ENCODE data around the gene NFIC. TPM values are rescaled to one million over a fixed set of nuclear protein-coding genes. Genes with fewer than 3 reads are reported as not detected.

The NFIC gene
- total RNA-seq, 1 donor from 2014 or later = 194 TPM

DNA sequence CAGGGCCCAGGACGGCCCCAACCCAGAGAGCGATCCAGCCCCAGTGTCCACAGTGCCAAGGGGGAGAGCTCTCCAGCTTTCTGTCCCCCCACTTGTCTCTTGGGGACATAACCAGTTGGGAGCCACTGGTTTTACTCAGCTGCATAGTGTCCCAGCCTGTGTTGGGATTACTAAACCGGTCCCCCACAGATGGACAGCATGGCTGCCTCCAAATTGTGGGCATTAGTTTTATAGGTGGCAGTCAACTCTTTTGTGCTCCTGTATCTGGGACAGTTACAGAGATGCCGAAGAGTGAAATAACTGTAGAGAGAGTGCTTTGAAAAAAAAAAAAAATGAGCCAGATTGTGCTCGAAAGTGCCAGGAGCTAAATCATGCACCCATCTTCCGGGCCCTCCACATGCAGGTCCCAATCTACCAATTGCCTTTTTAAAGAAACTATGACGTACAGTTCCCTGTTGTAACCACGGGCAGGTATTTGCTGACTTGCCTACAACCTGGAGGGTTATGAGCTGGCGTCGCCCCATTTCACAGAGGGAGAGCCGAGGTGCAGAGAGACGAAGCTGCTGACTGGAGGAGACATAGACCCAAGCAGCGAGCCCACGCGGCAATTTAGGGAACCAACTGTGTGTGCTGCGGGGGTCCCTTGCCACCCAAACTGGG, 2.4 kb upstream of the NFIC start:
- TF ChIP-seq, protein P1, sequence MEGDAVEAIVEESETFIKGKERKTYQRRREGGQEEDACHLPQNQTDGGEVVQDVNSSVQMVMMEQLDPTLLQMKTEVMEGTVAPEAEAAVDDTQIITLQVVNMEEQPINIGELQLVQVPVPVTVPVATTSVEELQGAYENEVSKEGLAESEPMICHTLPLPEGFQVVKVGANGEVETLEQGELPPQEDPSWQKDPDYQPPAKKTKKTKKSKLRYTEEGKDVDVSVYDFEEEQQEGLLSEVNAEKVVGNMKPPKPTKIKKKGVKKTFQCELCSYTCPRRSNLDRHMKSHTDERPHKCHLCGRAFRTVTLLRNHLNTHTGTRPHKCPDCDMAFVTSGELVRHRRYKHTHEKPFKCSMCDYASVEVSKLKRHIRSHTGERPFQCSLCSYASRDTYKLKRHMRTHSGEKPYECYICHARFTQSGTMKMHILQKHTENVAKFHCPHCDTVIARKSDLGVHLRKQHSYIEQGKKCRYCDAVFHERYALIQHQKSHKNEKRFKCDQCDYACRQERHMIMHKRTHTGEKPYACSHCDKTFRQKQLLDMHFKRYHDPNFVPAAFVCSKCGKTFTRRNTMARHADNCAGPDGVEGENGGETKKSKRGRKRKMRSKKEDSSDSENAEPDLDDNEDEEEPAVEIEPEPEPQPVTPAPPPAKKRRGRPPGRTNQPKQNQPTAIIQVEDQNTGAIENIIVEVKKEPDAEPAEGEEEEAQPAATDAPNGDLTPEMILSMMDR (IDR thresholded peaks at IDR 0.05) = no peak

GRCh38 chr19:3364501-3364858, 1.9 kb upstream of the NFIC start:
- H3K9me3 ChIP-seq = no peaks in the 10 kb centered on the region
- no peaks in the 10 kb centered on the region for H3K27me3 ChIP-seq
- H3K4me3 ChIP-seq = no peak overlapping the region
- peaks cover 14 to 27% of the 10 kb centered on the region in 2 donors for H3K4me1 ChIP-seq
- no peaks in the 10 kb centered on the region for H3K36me3 ChIP-seq
- peak overlapping the region; percentile 100 for H3K27ac ChIP-seq
- intact Hi-C loops (cut with DNase I) = no loop called here
- DNase-seq (ENCODE audit: low spot score in 2 of 2) = no peak
- TF ChIP-seq, protein P1 (IDR thresholded peaks at IDR 0.05) = no peak

More for the DNA sequence above, 2.4 kb upstream of the NFIC start:
- no peaks in the 10 kb centered on the region for H3K27me3 ChIP-seq
- H3K4me3 ChIP-seq = no peak overlapping the region
- H3K9me3 ChIP-seq = no peaks in the 10 kb centered on the region
- no peak for DNase-seq (ENCODE audit: low spot score in 2 of 2)
- intact Hi-C loops (cut with DNase I) = no loop called here
- no peaks in the 10 kb centered on the region for H3K36me3 ChIP-seq
- peaks cover 14 to 27% of the 10 kb centered on the region in 2 donors for H3K4me1 ChIP-seq
- H3K27ac ChIP-seq = peak overlapping the region; percentile 44 to 100

DNA sequence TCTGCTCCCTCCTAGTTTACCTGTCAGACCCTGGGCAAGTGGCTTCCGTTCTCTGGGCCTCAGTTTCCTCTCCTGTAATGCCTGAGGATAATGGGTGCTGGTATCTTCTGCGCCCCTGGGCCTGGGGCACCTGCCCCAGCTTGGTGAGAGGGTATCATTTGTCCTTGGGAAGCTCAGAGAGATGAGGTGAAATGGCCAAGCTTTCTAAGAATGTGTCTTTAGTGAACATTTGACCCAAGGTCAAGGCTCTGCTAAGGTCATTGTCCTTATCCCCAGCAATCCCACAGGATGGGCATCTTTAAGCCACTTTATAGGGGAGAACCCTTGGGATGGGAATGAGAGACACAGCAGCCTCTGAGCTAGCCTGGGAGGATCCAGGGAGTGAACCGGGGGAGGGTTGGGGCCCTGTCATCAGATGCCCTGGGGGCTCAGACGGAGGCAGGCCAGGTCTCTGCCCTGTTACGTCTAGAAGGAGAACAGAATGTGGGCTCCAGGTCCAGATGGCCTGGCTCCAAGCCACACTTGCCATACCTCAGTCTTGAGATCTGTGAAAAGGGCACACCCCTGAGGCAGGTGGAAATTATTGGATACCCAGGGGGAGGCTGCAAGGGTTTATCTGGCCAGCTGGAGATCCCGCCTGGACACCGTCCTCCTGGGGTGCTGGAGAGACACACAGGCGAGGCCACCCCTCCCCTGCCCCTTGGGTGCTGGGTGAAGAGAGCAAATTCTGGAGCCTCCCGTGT, 1.1 kb upstream of the NFIC start:
- peak in 1 of 2 donors; percentile 82 for DNase-seq (ENCODE audit: low spot score in 2 of 2)
- TF ChIP-seq, protein P1 (IDR thresholded peaks at IDR 0.05) = no peak
- no peaks in the 10 kb centered on the region for H3K9me3 ChIP-seq
- H3K27me3 ChIP-seq = no peaks in the 10 kb centered on the region
- H3K27ac ChIP-seq = peak overlapping the region; percentile 100
- intact Hi-C loops (cut with DNase I) = loop anchor here (5.0 kb wide), 1 partner anchor 87 kb away; no protein-coding TSS in a partner anchor
- H3K36me3 ChIP-seq = no peaks in the 10 kb centered on the region
- H3K4me1 ChIP-seq = peaks cover 14 to 34% of the 10 kb centered on the region in 2 donors
- peak overlapping the region; percentile 99 for H3K4me3 ChIP-seq

GRCh38 chr19:3366753-3367627, 607 bp downstream of the NFIC start:
- H3K9me3 ChIP-seq = no peaks in the 10 kb centered on the region
- peaks cover 12 to 28% of the 10 kb centered on the region in 2 donors for H3K4me1 ChIP-seq
- H3K36me3 ChIP-seq = no peaks in the 10 kb centered on the region
- DNase-seq (ENCODE audit: low spot score in 2 of 2) = no peak
- no peaks in the 10 kb centered on the region for H3K27me3 ChIP-seq
- TF ChIP-seq, protein P1 (IDR thresholded peaks at IDR 0.05) = no peak
- intact Hi-C loops (cut with DNase I) = loop anchor here (2.0 to 5.0 kb wide), 3 partner anchors 38 to 85 kb away; no protein-coding TSS in a partner anchor
- peak overlapping the region; percentile 99 for H3K4me3 ChIP-seq
- peak overlapping the region; percentile 100 for H3K27ac ChIP-seq

DNA sequence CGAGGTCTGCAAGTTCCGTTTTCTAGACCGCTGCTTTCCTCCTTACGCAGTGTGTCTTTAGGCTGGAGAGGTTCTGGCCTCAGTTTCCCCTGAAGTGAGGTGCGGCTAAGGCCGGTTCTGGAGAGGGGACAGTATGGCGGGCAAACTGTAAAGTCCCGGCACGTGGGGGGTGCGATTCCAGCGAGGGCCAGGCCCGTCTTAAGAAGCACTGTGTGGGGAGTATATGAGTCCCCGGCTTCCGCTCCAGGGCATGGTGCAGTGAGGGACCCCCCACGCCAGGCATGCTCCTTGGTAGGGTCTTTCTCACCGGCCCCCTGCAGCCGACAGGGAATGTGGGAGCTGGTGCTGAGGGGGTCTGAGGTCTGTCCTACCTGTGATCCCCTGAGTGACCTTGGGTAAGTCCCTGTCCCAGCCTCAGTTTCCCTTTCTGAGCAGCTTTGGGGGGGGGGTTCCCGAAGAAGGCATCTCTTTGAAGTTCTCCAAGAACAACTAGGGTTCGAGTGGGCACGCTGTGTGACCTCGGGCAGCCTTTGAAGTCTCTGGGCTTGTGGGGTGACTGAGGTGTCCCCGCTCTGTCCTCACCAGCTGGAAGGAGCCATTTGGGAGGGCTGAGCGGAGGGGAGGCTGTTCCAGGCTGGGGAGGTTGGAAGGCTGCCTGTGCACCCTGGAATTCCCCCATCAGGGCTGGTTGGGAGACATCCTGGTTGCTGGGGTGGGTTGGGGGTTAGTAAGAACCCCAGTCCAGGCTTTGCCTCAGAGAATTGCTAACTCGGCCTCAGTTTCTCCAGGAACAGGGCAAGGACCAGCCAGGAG, 1.5 kb downstream of the NFIC start:
- Histone ChIP-seq H3K4me1 (peaks cover 11 to 27% of the 10 kb centered on the region in 2 donors), H3K4me3 (peak overlapping the region; percentile 99), H3K36me3 (no peaks in the 10 kb centered on the region), H3K27me3 (no peaks in the 10 kb centered on the region), H3K9me3 (no peaks in the 10 kb centered on the region), H3K27ac (peak overlapping the region; percentile 100)
- intact Hi-C loops (cut with DNase I) = loop anchor here (2.0 to 5.0 kb wide), 3 partner anchors 37 to 84 kb away; no protein-coding TSS in a partner anchor
- DNase-seq (ENCODE audit: low spot score in 2 of 2) = no peak
- TF ChIP-seq, protein P1 (IDR thresholded peaks at IDR 0.05) = no peak

Data from ascending aorta (tissue), 2 donors.